H9 (cell line): Measurements from ENCODE around the gene LNP1. TPM values are rescaled to one million over a fixed set of nuclear protein-coding genes. Genes with fewer than 3 reads are reported as not detected.

Experiments
- DNase-seq: peaks from one replicate; pipeline ENCODE4 v3.0.0-alpha.2; 2017
- H2AFZ ChIP-seq: one replicate; pipeline ENCODE4 v1.6.1; 2013; ENCODE audit warnings: mild to moderate bottlenecking, low read length, control low read depth, moderate library complexity
- H2AK5ac ChIP-seq: 2 replicates; pipeline ENCODE4 v1.6.1; 2013; ENCODE audit warnings: low read length, control low read depth, mixed read lengths; ENCODE audit not compliant: insufficient read length
- H2BK120ac ChIP-seq: one replicate; pipeline ENCODE4 v1.6.1; 2013; ENCODE audit warnings: low read depth, mild to moderate bottlenecking, low read length, control low read depth, inconsistent platforms; ENCODE audit not compliant: poor library complexity, severe bottlenecking
- H2BK12ac ChIP-seq: 2 replicates; pipeline ENCODE4 v1.6.1; 2013; ENCODE audit warnings: low read length, control low read depth, mixed read lengths, low read depth; ENCODE audit not compliant: insufficient read length
- H2BK15ac ChIP-seq: 2 replicates; pipeline ENCODE4 v1.6.1; 2013; ENCODE audit warnings: low read depth, low read length, control low read depth
- H2BK20ac ChIP-seq: one replicate; pipeline ENCODE4 v1.6.1; 2013; ENCODE audit warnings: low read depth, mild to moderate bottlenecking, low read length, control low read depth, inconsistent platforms; ENCODE audit not compliant: poor library complexity, severe bottlenecking
- H2BK5ac ChIP-seq: 2 replicates; pipeline ENCODE4 v1.6.1; 2013; ENCODE audit warnings: low read length, control low read depth, mixed read lengths; ENCODE audit not compliant: insufficient read length
- H3K14ac ChIP-seq: 2 replicates; pipeline ENCODE4 v1.6.1; 2013; ENCODE audit warnings: low read length, control low read depth; ENCODE audit not compliant: insufficient read depth
- H3K18ac ChIP-seq: 2 replicates; pipeline ENCODE4 v1.6.1; 2013; ENCODE audit warnings: low read depth, mild to moderate bottlenecking, mixed read lengths, low read length, control low read depth; ENCODE audit not compliant: insufficient read length
- H3K23ac ChIP-seq: 2 replicates; pipeline ENCODE4 v1.6.1; 2013; ENCODE audit warnings: low read length, control low read depth, mixed read lengths, low read depth; ENCODE audit not compliant: insufficient read length
- H3K23me2 ChIP-seq: 2 replicates; pipeline ENCODE4 v1.6.1; 2013; ENCODE audit warnings: low read depth, mild to moderate bottlenecking, mixed read lengths, low read length, control low read depth; ENCODE audit not compliant: insufficient read length, poor library complexity, severe bottlenecking
- H3K27ac ChIP-seq: 2 replicates; pipeline ENCODE4 v1.5.1; 2013; ENCODE audit warnings: low read length, control low read depth, mixed read lengths, low read depth; ENCODE audit not compliant: insufficient read length
- H3K27me3 ChIP-seq: 2 replicates; pipeline ENCODE4 v1.6.1; 2013; ENCODE audit warnings: low read length, control low read depth, inconsistent platforms; ENCODE audit not compliant: insufficient read depth
- H3K4ac ChIP-seq: 2 replicates; pipeline ENCODE4 v1.6.1; 2013; ENCODE audit warnings: low read depth, mild to moderate bottlenecking, control low read depth, inconsistent platforms, low read length, moderate library complexity
- H3K4me1 ChIP-seq: 2 replicates; pipeline ENCODE4 v1.6.1; 2013; ENCODE audit warnings: low read length, control low read depth, inconsistent platforms; ENCODE audit not compliant: insufficient read depth
- H3K4me2 ChIP-seq: 2 replicates; pipeline ENCODE4 v1.6.1; 2013; ENCODE audit warnings: low read length, control low read depth, mixed read lengths; ENCODE audit not compliant: insufficient read length, insufficient read depth
- H3K56ac ChIP-seq: 2 replicates; pipeline ENCODE4 v1.6.1; 2013; ENCODE audit warnings: low read depth, mild to moderate bottlenecking, mixed read lengths, low read length, control low read depth; ENCODE audit not compliant: insufficient read length
- H3K79me1 ChIP-seq: 2 replicates; pipeline ENCODE4 v1.6.1; 2013; ENCODE audit warnings: low read depth, mild to moderate bottlenecking, moderate library complexity, low read length, control low read depth, inconsistent platforms; ENCODE audit not compliant: insufficient read depth, poor library complexity, severe bottlenecking
- H3K79me2 ChIP-seq: 2 replicates; pipeline ENCODE4 v1.6.1; 2013; ENCODE audit warnings: low read length, control low read depth, inconsistent platforms; ENCODE audit not compliant: insufficient read depth
- H3K9ac ChIP-seq: 2 replicates; pipeline ENCODE4 v1.6.1; 2013; ENCODE audit warnings: low read length, control low read depth, mixed read lengths; ENCODE audit not compliant: insufficient read length; ENCODE audit errors: extremely low read depth
- H3K9me3 ChIP-seq: one replicate; pipeline ENCODE4 v1.6.1; 2013; ENCODE audit warnings: low read depth, low read length, inconsistent platforms; ENCODE audit not compliant: control insufficient read depth
- H3T11ph ChIP-seq: one replicate; pipeline ENCODE4 v1.6.1; 2013; ENCODE audit warnings: mild to moderate bottlenecking, low read length, control low read depth, inconsistent platforms
- H4K20me1 ChIP-seq: one replicate; pipeline ENCODE4 v1.6.1; 2013; ENCODE audit not compliant: control insufficient read depth, insufficient read length, insufficient read depth
- H4K5ac ChIP-seq: 2 replicates; pipeline ENCODE4 v1.6.1; 2013; ENCODE audit warnings: low read depth, mild to moderate bottlenecking, mixed read lengths, low read length, control low read depth; ENCODE audit not compliant: insufficient read length
- H4K8ac ChIP-seq: replicated peaks from 2 replicates; pipeline ENCODE4 v1.6.1; 2013; ENCODE audit warnings: low read length, control low read depth, mixed read lengths, low read depth; ENCODE audit not compliant: insufficient read length
- H4K91ac ChIP-seq: 2 replicates; pipeline ENCODE4 v1.6.1; 2013; ENCODE audit warnings: low read depth, mild to moderate bottlenecking, moderate library complexity, mixed read lengths, low read length, control low read depth; ENCODE audit not compliant: insufficient read length
- H3K27ac Mint-ChIP-seq, 3 experiments: 2 replicates in 2 of 3; 3 replicates in 1 of 3; pipeline ENCODE4 v1.8.0; 2020 to 2021; ENCODE audit warnings: mixed read lengths in 3 of 3, mild to moderate bottlenecking in 1 of 3, moderate library complexity in 1 of 3
- H3K27me3 Mint-ChIP-seq: 2 replicates; pipeline ENCODE4 v1.8.0; 2021; ENCODE audit warnings: low read depth, mild to moderate bottlenecking, moderate library complexity, mixed read lengths
- H3K36me3 Mint-ChIP-seq, 3 experiments: 2 replicates in 2 of 3; 3 replicates in 1 of 3; pipeline ENCODE4 v1.8.0; 2020 to 2021; ENCODE audit warnings: low read depth in 3 of 3, mixed read lengths in 3 of 3; ENCODE audit not compliant: insufficient read depth in 1 of 3
- H3K4me1 Mint-ChIP-seq, 2 experiments: 2 replicates each; pipeline ENCODE4 v1.8.0; 2020; ENCODE audit warnings: mixed read lengths in 2 of 2
- H3K4me3 Mint-ChIP-seq, 2 experiments: 2 replicates in 1 of 2; 3 replicates in 1 of 2; pipeline ENCODE4 v1.8.0; 2020 to 2021; ENCODE audit warnings: mild to moderate bottlenecking in 2 of 2, mixed read lengths in 2 of 2, moderate library complexity in 1 of 2
- H3K9me3 Mint-ChIP-seq, 2 experiments: 2 replicates in 1 of 2; 3 replicates in 1 of 2; pipeline ENCODE4 v1.8.0; 2020; ENCODE audit warnings: mild to moderate bottlenecking in 2 of 2, mixed read lengths in 2 of 2, moderate library complexity in 1 of 2
- CTCF ChIP-seq: fragments of 200-600 bp; sonication (generic); conservative IDR thresholded peaks from 3 replicates; pipeline ENCODE4 v1.8.0; 2021; ENCODE audit warnings: antibody characterized with exemption, mild to moderate bottlenecking
- WGBS: extraction: QIAGEN DNeasy Blood & Tissue Kit; methylation state at CpG from one replicate; pipeline ENCODE4 v1.1.7; 2013; ENCODE audit warnings: missing lambda C conversion rate, low lambda C conversion rate, mixed read lengths; ENCODE audit not compliant: insufficient read length; ENCODE audit errors: extremely low coverage; 5-methylcytosine and 5-hydroxymethylcytosine counted together
- total RNA-seq: library from RNA; stranded (reverse); gene quantifications from 2 replicates; pipeline ENCODE4 v1.2.1, GENCODE V29; 2021

The LNP1 gene
- total RNA-seq, 1 experiment from 2014 or later, result 4.1 TPM

DNA sequence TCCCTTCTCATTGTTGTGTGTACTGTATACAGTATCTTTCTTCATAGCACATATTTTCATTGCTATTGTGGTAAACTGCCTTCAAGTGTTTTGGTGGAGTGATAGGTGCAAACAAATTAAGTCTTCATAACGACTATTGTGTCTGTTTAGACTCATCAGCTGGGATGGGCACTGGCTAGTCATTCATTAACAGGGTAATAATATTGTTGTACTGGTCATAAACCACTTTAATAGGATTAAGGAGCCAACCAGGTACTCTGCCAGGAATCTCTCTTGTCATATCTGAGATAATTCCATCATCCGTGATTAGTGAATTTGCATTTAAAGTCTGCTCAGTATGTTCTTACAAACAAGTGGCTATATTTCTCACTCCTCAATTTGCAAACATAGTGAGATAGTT lies 80.8 kb downstream of the LNP1 start:
- no peak overlapping the region for H3K27ac Mint-ChIP-seq
- Histone ChIP-seq H2BK12ac (no peak overlapping the region), H3K4ac (no peak overlapping the region), H2BK20ac (no peak overlapping the region), H3K27me3 (no peaks in the 10 kb centered on the region), H3K14ac (no peak overlapping the region), H3K4me1 (no peaks in the 10 kb centered on the region), H3K79me2 (no peaks in the 10 kb centered on the region), H2AK5ac (no peak overlapping the region), H2BK120ac (no peak overlapping the region), H3K9ac (no peak overlapping the region), H3K27ac (no peak overlapping the region), H3T11ph (no peak overlapping the region), H3K79me1 (no peaks in the 10 kb centered on the region), H4K20me1 (no peaks in the 10 kb centered on the region), H3K4me2 (no peak overlapping the region), H4K5ac (no peak overlapping the region), H2BK5ac (no peak overlapping the region), H2BK15ac (no peak overlapping the region), H4K8ac (no peak overlapping the region), H3K56ac (no peak overlapping the region), H3K18ac (no peak overlapping the region), H3K9me3 (no peaks in the 10 kb centered on the region), H3K23me2 (no peaks in the 10 kb centered on the region), H4K91ac (no peak overlapping the region), H3K23ac (no peak overlapping the region), H2AFZ (no peak overlapping the region)
- peaks cover 13 to 19% of the 10 kb centered on the region in 2 experiments for H3K4me1 Mint-ChIP-seq
- no peaks in the 10 kb centered on the region; the same call in 1 of the 2 replicates for H3K27me3 Mint-ChIP-seq
- H3K36me3 Mint-ChIP-seq, result peaks cover 0 to 4% (median 3%) of the 10 kb centered on the region in 3 experiments; a peak in 3 of 7 replicates
- peaks cover 14% of the 10 kb centered on the region in 2 experiments for H3K9me3 Mint-ChIP-seq
- TF ChIP-seq CTCF, result no peak
- H3K4me3 Mint-ChIP-seq, result no peak overlapping the region
- no CpG with 5 or more reads among the region's 2 CpGs for WGBS
- no peak for DNase-seq
